GM19099 (cell line): Measurements from ENCODE around the gene PFDN2.

ENCODE experiments used
- POLR2A ChIP-seq: IDR thresholded peaks from 3 replicates; pipeline ENCODE4 v1.6.1; 2011; ENCODE audit warnings: low read depth; ENCODE audit not compliant: insufficient read length; ENCODE audit errors: extremely low read depth

Gene PFDN2

DNA sequence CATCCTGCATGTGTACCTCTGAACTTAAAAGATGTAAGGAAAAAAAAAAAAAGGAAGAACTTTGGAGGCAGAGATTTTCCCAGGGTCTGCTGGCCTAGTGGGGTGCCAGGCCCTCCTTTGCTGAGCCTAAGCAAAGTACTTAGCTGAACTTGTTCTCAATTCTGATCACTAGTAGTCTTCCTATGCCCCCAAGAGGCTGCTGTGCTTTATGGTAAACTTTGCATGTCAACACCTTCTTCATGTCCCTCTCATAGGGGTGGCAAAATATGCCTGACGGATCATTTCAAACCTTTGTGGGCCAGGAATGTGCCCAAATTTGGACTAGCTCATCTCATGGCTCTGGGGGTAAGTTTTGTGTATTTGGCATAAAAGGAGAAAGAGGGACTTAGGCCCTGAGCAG is 40.0 kb upstream of the PFDN2 start:
- no peak for TF ChIP-seq POLR2A

DNA sequence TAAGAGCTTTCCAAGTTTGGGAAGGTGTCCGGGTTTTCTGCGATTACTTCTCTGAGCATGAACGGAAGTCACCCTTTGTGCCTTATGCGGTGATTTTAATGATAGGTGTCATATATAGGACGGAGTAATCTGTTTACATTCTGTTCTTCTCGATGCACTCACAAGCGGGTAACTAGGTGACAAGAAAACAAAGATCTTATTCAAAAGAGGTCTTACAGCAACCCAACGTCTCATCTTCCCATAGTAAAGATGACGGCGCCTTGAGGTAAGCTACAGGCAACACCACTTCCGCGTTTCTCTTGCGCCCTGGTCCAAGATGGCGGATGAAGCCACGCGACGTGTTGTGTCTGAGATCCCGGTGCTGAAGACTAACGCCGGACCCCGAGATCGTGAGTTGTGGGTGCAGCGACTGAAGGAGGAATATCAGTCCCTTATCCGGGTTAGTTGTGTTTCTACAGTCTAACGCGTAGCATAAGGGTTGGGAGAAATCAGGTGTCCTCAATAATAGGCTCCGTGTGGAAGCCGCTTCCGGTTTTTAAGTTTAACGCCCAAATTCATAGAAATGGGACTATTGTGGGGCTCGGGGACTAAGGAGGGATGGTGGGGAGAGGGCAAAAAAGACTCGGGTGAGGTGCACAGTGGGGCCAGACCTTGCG is 36.0 kb upstream of the PFDN2 start, which contains the start of gene UFC1:
UFC1 (plus strand) TSS at position 297 of the 656 bp plus-strand sequence; CDS start at position 317, 20 bp downstream.
- TF ChIP-seq POLR2A: peak; percentile 88

DNA sequence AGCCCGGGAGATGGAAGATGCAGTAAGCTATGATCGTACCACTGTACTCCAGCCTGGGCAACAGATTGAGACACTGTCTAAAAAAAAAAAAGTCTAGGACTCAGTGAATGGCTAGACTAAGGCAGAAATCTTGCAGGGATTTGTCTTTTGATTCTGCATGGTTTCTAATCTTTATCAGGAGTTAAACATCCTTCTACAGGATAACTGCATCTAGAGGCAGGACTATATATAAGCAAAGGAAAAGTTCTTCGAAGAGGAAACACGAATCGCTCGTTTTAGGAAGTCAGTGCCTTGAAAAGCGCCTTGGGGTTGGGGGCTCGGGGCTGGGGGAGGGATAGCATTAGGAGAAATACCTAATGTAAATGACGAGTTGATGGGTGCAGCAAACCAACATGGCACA is 35.3 kb upstream of the PFDN2 start:
- no peak for TF ChIP-seq POLR2A

DNA sequence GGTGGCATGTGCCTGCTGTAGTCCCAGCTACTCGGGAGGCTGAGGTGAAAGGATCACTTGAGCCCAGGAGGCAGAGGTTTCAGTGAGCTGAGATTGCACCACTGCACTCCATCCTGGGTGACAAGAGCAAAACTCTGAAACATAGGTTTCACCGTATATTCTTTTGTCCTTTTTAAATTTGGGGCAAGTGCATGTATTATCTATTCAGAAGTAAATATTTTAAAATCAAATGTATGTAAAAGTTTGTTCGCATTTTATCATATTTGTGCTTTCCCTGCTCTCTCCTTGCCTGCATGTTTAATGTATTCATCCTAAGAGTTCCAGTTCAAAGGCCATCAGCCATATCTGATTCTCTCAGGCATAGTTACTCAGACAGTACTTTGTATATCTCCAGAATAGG is 28.0 kb upstream of the PFDN2 start:
- no peak for TF ChIP-seq POLR2A

DNA sequence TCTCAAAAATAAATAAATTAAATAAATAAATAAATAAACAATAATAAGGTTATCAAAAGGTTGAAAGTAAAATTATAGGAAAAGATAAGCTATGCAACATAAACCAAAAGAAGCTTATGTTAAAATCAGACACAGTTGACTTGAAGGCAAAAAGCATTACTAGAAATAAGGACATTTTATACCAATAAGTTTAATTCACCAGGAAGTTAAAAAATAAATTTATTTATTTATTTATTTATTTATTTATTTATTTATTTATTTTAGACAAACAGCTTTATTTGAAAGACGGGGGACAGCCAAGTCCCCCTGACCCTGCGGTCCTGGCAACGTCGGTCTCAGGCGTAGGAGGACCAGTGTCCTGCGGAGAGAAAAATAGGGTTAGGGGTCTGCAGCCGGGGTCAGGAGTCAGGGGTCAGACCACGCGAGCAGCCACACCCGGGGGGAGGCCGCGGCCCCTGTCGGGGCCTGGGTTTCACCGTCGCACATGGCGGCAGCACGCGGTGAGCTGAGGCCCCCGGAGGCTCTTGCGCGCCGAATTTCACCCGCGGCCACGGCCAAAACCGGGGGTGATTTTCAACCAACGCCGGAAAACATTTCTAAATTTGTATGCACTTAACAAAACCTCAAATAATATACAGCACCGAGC is 23.0 kb upstream of the PFDN2 start:
- no peak for TF ChIP-seq POLR2A

DNA sequence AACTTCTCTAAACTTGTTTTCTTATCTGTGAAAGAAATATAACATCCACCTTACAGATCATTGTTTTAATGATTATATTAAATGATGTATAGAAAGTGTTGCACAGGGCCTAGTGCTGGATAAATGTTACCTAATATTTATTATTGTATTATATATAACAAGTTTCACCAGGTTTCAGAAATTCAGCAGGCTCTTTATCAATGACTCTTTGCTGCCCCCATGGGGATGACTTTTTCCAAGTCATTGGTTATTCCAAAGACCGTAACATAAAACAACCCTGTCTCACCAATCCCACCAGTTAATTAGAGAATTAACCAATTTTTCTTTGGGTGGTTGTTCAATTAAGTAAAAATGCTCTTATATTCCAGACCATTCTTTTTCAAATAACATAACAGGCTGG is 21.9 kb upstream of the PFDN2 start:
- TF ChIP-seq POLR2A: no peak

DNA sequence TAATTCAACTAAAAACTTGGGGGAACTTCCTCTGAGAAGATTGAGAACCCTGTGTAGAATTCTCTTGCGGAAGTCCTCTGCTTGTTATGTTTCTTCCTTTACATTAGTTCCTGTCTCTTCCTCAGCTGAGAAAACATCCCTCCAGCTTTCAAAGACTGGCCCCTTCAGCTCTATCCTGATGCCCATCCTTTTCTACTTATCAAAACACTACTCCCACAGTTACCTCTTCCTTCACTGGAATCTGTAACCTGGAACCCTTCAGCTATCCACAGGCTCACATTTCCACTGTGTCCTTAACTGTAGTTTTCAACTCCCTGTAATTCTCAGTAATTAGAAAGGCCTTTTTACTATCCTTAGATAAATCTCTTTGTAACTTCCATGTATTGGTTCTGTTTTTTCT is 20.6 kb upstream of the PFDN2 start:
- TF ChIP-seq POLR2A: no peak

DNA sequence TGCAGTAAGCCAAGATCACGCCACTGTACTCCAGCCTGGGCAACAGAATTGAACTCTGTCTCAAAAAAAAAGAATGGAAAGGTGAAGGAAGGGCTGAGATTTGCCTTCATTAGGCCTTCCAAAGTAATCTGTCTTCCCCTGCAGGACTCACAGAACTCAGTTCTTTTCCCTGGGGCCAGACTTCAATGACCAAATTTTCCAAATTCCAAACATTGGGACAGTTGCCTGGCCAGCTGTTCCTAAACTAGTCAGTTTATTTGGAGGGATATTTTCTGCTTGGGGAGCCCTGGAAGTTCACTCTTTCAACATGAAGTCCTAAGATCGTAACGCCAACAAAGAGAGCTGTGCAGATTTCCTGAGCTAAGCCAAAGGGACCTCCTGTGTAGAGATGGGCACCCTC is 20.0 kb upstream of the PFDN2 start:
- TF ChIP-seq POLR2A: no peak

DNA sequence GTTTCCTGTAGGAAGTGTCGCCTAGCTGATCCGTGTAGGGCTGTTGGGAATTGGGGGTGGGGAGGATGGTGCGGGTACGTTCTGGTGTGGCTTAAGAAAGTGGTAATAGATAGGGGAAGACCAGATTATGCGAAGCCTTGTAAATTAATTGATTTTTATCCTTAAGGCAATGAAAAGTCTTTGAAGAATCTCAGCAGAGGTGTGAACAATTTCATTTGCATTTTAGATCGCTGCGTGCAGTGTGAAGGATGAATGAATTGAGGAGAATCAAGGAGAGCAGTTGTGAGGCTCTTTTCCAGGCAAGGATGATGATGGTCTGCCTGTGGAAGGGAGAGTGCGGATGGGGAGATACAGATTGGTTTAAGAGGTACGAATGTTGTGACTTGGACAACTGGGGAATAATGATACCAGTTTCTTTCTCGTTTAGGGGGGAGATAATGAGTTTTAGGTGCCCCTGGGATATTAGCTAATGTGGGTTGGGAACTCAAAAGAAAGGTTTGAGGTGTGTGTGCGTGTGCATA is 15.4 kb upstream of the PFDN2 start:
- TF ChIP-seq POLR2A: no peak

DNA sequence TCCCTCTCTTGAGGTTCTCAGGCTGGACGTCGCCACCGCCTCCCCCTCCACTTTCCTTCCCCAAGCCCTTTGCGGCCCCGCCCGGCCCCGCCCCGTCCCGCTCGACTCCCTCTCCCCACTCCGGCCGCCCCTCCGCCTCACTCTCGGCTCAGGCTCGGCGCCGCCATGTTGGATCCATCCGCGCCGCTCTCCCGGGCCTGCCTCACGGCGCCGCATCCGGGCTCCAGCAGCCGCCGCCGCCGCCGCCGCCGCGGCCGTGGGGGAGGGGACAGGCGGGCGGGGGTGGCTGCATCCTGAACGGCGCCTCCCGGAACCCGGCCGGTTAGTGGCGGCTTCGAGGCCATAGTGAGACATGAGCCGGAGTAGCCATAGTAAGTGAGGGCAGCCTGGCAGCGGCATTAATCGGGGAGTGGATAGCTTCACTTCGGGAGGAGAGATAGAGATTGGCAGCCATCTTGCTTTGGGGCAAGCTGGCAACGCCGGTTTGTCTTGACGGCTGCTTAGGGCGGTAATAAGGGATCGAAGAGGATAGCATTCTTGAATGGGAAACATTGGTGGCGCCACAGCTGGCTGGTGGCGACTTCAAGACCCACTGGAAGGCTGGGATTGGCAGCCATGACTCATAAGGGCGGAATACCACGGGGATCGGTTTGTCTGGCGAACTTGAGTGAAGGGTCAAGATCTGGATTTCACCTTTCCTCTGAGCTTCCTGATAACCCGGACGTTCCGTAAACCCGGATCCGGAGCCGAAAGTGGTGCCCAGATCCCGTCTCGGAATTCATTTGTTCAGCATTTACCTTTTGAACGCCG is 14.8 kb upstream of the PFDN2 start, which contains the start of gene DEDD:
DEDD (minus strand) TSS at position 258 of the 810 bp plus-strand sequence. CDS start 8,205 bp downstream, outside the sequence.
- TF ChIP-seq POLR2A: peak; percentile 47

DNA sequence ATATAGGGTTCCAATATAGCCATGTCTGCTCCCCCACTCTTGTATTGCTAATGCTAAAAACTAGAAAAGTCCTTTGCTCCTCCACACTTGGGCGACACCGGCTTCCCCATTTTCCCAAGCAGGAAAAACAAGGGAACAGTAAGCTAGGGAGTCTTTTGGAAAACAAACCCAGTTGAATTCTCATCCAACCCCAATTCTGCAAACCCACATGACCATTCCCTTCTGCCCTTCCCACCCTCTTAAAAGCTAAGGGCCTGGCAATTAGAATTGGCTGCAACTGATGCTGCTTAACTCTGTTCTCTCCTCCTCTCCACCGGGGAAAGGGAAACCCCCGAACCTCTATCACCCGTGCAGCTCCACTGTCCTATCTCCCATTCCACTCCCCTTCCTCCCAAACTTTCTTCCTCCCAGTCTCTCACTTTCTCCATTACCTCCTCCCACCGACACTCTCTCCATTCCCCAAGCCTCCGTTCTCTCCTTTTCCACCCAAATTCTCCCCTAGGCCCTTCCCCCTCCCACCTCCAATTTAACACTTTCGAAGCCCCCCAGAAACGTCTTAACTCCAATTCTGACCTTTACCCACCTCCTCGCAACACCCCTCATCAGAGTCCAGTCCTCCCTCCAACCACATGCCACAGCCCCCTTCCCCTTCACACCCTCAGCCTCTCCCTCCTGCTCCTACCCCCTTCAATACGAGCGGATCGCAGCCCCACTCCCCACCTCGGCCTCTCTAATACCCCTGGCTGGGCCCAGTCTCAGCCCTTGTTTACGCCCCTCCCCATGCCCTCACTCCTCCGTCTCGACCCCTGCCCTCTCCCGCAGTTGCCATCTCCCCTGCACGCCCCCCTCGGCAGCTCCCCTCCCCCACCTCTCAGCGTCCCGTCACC is 13.9 kb upstream of the PFDN2 start:
- TF ChIP-seq POLR2A: no peak

DNA sequence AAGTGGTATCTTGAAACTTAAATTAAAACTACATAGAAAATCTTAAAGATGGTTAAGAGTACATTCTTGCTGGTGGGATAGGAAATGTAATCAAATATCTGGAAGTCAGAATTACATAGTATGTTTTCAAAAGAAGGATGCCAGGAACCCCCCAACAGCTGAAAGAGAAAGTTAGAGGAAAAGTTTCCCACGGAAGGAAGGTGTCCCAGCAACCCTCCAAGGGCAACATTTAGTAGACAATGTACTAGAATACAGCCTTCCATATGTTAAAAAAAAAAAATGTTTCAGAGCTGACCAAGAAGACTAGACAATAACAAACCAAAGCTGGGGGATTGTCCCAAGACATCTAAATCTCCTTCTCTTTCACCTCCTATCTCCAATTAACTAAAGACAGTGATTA is 12.4 kb upstream of the PFDN2 start:
- TF ChIP-seq POLR2A: no peak

DNA sequence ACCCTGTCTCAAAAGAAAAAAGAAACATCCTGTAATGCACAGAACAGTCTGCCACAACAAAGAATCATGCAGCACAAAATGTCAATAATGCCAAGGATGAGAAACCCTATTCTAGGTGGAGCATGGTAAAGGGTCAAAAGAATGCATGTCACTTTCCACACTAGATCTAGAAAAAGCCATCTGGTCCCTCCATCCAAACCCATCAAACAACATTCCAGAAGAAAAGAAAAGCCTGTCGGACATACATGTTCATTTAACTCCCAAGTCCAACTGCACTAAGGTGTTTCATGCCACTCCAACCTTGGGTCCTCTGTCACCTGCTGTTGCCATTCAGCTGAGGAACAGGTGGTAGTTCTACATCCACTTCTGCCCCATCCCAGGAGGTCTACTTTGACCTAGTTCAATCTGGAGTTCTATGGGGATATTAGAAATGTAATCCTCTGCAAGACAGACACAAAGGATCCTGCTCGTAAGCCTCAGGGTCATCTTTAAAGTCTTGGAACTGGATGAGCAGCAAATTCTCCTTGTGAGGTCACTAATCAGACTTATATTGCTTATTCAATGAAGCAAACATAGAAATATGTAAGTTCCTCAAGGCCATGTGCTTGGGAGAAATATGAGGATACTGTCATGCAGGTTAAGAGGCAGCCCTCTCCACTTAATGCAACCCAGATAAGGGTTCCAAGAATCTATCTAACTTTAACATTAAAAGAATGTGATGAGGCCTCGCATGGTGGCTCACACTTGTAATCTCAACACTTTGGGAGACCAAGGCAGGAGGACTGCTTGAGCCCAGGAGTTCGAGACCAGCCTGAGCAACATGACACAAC is 11.0 kb upstream of the PFDN2 start:
- TF ChIP-seq POLR2A: no peak

DNA sequence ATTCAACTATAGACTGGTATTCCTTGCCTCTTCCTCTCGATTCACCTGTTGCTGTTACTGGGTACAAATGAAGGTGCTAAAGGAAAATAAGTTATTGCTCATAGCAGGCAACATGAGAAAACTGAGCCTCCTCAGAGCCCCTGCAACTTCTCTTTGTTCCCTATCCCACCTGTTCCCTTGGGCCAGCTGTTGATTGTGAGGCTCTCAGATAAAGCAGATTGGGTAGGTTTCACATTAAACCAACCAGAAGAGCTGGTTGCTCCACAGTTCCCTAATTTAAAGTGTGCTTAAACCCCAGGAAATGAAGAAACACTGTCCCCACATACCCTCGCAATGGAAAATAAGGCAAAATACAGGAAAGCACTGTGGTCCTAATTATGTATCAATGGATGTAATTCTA is 9.8 kb upstream of the PFDN2 start:
- TF ChIP-seq POLR2A: no peak

DNA sequence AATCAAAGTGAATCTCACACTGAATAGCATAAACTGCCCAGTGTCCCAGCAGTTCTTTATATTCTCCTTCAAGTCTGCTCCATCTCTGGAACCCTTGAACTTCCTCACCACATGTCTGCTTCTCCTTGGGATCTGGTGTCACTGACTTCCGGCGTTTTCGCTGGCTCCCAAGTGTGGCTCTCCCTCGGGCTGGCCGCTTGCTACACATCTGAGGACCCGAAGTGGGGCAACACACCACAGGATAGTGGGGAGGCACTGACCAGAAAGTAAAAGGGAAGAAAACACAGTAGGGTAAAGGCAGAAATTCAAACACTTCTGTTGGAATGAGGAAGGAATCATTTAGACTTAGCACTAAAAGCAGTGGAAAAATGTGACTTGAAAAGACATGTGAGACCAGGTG is 5.1 kb upstream of the PFDN2 start:
- TF ChIP-seq POLR2A: no peak
